HG03457 (cell line): ENCODE data around the gene ZNF117.
"Not testable (repeated sequence)": the region's sequence is repeated elsewhere in the genome, so short reads cannot be mapped to it uniquely, and the experiment has no call there.

Source experiments
- ATAC-seq: cut with Tn5 transposase; IDR thresholded peaks from one replicate; pipeline ENCODE4 v1.9.1; 2021; ENCODE audit warnings: moderate number of reproducible peaks; ENCODE audit not compliant: unreplicated experiment

The ZNF117 gene

DNA sequence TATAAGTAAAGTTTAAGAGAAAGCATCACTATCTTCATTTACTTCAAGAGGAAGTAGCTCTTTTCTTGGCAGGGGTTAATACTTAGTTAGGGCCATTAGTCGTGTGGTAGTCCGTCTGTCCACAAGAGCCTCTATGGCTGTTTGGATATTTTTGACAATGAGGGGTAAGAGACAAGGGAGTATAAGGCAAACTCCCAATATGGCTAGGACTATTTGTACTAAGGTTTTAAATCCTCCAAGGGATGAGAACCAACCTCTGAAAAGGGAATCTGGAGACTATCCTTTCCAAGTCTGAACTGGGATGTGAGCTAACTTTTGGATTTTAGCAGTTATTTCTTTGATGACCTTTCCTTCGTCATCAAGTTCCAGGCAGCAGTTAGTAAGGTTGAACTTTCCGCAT lies at the start of gene ZNF117:
Gene ZNF117 (minus strand): TSS at position 101 of the 400 bp plus-strand sequence.
- no peak for ATAC-seq

DNA sequence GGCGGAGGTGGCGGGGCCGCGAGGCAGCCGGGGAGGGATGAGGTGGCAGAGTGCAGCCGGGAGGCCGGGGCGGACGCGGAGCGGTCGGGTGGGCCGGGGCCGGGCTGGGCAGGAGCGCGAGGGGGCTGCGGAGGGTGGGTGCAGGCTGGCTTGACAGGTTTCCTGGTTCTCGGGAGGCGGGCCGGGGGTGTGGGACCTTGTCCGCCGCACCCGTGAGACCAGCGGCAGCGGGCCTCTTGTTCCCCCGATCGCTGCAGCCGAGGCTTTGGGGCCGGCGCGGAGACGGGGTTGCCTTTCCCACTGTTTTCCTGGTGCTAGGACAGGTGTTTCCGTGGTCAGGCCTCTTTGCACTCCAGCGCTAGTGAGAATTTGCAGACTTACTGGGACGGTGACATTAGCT lies 47.9 kb upstream of the ZNF117 start:
- peak; percentile 12 for ATAC-seq

DNA sequence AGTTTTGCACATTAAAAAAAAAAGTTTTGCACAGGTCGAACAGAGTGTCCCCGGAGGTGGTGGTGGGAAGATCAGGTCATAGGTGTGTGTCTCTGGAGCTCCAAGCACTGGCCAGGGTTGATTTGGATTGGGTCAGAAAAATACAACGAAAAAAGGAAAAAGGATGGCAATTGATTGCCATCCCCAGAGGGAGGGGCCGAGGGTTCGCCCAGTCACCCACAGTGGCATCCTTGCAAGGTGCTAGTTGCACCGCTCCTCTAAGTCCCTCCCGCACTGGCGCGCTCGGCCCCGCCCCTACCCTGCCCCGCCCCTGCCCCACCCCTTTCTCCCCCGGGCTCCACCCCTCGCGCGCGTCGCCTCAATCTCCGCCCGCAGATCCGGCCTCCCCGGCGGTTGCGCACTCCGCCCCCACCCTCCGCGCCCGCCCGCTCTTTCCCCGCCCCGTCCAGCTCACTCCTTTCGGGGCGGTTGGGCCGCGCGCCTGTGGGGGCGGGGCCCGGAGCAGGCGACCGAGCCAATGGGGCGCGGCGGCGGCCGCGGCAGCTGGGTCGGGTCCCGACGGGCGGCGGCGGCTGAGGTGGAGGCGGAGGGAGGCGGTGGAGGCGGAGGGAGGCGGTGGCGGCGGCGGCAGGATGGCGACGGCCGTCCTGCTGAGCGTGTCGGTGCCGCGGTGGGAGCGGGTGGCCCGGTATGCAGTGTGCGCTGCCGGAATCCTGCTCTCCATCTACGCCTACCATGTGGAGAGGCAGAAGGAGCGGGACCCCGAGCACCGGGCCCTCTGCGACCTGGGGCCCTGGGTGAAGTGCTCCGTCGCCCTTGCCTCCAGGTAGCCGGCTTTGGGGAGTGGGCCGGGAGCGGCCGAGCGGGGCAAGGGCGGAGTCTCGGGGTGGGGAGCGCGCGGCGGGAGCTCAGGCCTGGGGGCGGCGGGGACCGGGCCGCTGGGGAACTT lies 47.2 kb upstream of the ZNF117 start:
- ATAC-seq, result peak; percentile 85

DNA sequence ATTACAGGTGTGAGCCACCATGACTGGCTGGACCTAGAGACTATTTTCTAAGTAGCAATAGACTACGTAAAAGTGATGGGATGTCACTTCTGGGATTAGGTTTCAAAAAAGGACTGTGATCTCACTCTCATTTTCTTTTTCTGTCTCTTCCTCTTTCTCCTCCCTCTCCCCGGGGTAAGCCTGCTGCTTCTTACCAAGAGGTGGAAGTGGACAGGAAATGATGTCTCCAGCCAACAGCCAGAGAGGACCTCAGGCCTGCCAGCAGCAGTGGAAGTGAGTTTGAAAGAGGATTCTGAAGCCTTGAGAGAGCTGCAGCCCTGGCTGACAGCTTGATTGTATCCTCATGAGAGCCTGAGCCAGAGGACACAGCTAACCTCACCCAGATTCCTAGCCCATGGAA lies 45.7 kb upstream of the ZNF117 start:
- not testable (repeated sequence) for ATAC-seq

DNA sequence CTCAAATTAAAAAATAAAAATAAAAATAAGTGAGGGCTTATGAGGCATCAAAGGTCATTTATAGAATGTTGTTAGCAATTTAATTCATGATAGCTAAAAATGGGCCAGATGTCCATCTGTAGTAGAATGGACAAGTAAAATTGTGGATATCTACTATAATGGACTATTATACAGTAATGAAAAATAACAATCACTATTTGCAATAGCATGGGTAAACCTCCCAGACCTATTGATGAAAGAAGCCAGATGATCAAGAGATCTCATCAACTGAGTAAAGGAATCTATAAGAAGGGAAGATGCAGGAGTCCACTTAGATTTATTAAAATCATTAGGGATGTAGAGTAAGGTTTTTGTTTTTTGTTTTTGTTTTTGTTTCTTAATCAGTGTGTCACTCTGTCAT lies 44.6 kb upstream of the ZNF117 start:
- not testable (repeated sequence) for ATAC-seq

DNA sequence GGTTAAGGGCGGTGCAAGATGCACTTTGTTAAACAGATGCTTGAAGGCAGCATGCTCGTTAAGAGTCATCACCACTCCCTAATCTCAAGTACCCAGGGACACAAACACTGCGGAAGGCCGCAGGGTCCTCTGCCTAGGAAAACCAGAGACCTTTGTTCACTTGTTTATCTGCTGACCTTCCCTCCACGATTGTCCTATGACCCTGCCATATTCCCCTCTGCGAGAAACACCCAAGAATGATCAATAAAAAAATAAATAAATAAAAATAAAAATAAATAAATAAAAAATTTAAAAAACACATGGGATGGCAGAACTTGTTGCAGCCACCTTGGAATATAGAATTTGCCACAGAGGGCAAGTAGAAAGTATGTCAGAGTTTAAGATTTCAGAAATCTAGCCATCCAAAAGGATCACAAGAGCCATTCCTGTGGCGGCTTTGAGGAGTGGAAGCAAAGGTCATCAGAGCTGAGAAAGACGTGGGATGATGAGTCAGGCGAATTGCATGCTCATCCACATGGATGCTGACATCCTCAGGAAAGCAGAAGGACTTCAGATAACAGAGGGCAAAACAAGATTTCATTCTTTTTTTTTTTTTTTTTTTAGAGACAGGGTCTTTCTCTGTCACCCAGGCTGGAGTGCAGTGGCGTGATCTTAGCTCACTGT lies 43.4 kb upstream of the ZNF117 start:
- not testable (repeated sequence) for ATAC-seq

DNA sequence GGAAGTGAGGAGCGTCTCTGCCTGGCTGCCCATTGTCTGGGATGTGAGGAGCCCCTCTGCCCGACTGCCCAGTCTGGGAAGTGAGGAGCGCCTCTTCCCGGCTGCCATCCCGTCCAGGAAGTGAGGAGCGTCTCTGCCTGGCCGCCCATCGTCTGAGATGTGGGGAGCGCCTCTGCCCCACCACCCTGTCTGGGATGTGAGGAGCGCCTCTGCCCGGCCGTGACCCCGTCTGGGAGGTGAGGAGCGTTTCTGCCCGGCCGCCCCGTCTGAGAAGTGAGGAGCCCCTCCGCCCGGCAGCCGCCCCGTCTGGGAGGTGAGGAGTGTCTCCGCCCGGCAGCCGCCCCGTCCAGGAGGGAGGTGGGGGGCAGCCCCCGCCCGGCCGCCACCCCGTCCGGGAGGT lies 42.6 kb upstream of the ZNF117 start:
- not testable (repeated sequence) for ATAC-seq

DNA sequence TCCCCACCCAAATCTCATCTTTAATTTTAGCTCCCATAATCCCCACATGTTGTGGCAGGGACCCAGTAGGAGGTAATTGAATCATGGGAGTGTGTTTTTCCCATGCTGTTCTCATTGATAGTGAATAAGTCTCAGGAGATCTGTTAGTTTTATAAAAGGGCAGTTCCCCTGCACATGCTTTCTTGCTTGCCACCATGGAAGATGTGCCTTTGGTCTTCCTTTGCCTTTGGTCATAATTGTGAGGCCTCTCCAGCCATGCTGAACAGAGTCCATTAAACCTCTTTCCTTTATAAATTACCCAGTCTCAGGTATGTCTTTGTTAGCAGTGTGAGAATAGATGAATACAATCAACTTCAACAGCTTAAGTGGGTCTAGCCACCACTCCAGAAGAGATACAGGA lies 34.2 kb upstream of the ZNF117 start:
- not testable (repeated sequence) for ATAC-seq

DNA sequence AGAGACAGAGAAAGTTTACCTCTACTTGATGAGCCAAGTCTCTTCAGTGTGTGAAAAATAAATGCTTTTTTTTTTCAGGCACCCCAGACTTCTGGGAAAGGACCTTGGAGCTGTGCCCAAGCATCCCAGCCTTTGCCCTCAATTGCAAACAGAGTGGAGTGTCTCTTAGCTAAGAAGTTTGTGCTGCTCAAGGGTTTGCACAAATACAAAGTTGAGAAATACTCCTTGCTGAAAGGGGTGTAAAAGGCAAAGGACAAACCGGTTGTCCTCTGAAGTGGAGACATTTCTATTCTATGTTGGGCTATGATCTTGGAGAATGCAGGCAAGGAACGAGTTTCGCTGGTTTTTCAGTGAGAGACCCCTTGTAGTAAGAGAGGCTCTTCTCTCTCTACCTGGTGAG lies 30.1 kb upstream of the ZNF117 start:
- not testable (repeated sequence) for ATAC-seq

DNA sequence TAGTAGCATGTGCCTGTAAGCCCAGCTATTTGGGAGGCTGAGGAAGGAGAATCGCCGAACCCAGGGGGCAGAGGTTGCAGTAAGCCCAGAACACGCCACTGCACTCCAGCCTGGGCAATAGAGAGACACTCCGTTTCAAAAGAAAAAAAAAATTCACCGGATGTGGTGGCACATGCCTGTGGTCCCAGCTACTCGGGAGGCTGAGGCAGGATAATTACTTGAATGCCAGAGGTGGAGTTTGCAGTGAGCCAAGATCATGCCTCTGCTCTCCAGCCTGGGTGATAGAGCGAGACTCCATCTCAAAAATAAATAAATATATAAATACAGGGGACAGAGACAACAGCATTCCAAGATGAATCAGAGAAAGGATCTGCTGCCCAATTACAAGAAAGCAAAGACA lies 19.0 kb upstream of the ZNF117 start:
- not testable (repeated sequence) for ATAC-seq

DNA sequence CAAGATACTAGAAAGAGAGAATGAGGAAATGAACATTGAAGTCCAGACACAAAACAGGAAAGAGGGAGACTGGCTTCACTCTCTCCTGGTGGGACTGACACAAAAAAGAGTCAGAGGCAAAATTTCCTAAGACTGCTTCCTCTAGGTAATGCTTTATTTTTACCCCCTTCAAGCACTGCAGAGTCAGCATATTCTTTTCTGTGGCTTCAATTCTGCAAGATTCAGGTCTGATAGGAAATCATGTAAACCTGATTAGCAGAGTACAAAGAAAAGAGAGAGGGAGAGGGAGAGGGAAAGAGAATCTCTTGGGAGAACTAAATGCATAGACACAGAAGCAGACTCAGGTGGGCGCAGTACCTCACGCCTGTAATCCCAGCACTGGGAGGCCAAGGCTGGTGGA lies 18.6 kb upstream of the ZNF117 start:
- ATAC-seq, result not testable (repeated sequence)

DNA sequence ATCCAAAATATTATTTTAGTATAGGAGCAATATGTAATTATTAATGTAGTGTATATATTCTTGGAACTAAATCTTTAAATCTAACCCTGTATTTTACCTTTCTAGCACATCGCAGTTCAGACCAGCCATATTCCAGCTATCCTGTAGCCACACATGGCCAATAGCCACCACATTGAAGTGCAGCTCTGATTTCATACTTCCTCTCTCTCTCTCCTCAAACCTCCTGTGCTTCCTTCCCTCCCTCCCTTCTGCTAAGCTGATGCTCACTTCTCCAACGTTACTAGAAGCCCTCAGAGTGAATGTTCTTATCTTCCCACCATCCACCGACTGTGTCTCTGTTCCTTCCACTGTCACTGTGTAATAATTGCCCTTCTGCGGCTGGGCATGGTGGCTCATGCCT lies 16.2 kb upstream of the ZNF117 start:
- ATAC-seq, result not testable (repeated sequence)

DNA sequence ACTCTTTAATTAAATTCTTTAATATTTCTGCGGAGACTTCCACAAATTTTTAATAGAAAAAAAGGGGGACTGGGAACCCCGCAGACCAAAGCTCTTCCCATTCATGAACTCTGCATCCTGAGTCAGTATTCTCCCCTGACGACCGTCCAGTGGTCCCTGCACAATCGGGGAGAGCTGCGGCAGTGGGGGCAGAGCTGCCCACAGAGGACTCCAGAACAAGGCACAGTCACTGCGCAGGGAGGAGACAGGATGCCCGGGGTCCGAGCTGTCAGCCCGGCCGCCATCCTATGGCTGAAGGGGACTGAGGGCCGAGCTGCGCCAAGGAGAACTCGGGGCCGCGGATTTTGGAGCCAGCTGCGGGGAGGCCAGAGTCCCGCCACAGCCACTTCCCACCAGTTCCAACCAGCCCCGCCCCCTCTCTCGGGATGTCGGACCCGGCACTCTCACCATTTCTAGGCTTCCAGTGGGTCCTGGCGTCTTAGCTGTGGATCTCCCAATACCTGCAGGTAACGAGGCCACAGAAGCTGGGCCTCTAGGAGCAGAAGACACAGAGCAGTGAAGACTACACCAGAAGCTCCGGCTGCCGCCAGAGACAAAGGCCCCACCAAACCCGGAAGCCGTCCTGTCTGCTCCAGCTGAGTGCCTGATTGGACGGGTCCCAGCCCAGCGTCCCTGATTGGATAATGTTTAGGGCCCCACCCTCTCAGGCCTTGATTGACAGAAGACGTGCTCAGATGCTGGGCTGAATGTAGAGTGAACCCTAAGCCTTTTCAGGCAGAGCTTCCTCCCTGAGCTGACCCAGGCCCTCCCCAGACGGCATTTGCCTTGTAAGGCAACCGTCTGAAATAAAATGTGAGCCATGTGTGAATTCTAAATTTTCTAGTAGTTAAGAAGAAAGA lies 15.5 kb upstream of the ZNF117 start, which contains the start of gene ERV3-1:
Gene ERV3-1 (minus strand): TSS at position 594 of the 899 bp plus-strand sequence. CDS start 13,661 bp downstream, outside the sequence.
- peak; percentile 100 for ATAC-seq

DNA sequence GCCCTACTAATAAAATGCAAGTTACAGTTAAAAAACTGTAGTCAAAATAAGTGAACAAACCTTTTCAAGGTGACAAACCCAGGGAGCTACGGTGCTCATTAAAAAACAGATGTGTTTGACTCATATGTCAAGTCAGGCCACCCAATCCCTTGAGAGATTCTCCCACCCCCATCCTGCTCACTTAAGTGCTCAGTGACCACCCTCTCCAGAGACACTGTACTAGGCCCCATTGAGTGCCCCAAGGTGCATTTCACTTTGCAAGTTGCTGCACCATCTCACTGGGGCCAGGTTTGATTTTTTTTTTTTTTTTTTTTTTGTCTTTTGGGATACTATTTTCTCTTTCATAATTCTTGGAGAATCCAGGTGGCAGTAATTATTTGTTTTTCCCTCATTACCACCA lies 13.7 kb upstream of the ZNF117 start:
- ATAC-seq, result no peak

DNA sequence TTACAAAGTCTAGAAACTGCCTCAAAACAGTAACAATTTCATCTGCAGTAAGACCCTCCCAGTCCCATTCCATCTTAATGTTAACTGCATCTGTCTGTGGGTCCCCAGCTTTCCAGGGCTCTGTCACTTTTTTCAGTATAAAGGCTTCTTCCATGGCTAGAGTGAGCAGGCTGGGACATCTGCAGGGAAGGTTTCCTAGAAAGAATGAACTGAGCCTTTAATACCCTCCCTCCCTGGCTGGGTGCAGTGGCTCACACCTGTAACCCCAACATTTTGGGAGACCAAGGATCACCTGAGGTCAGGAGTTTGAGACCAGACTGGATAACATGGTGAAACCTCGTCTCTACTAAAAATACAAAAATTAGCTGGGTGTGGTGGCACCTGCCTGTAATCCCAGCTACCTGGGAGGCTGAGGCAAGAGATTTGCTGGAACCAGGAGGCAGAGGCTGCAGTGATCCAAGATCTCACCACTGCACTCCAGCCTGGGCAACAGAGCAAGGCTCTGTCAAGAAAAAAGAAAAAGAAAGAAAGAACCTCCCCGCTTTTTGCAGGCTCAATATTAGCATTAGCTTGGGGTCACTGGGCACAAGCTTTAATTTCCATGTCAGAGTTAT lies 12.2 kb upstream of the ZNF117 start:
- ATAC-seq, result no peak

DNA sequence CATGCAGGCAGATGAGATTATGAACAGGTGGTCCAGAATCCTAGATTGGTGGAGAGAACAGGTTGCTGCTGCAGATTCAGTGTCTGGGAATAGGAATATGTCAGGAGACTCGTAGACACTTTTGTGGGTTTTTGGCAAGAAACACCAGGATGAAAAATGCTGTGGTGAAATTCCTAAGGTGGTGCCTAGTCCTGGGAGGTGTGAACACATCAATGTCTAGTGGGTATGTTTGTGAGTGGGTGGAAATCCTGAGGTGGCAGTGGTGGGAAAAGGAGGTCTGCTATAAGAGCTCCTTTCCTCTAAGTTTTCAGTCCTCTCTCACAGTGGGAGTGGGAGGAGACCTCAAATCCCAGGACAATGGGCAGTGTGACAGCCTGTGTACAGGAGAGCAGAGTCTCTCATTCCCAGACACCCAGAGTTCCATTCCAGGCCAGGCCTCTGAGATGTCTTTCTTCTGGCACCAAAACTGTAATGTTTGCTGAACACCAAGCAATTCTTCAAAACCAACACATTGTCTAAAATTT lies 10.5 kb upstream of the ZNF117 start:
- ATAC-seq, result no peak

DNA sequence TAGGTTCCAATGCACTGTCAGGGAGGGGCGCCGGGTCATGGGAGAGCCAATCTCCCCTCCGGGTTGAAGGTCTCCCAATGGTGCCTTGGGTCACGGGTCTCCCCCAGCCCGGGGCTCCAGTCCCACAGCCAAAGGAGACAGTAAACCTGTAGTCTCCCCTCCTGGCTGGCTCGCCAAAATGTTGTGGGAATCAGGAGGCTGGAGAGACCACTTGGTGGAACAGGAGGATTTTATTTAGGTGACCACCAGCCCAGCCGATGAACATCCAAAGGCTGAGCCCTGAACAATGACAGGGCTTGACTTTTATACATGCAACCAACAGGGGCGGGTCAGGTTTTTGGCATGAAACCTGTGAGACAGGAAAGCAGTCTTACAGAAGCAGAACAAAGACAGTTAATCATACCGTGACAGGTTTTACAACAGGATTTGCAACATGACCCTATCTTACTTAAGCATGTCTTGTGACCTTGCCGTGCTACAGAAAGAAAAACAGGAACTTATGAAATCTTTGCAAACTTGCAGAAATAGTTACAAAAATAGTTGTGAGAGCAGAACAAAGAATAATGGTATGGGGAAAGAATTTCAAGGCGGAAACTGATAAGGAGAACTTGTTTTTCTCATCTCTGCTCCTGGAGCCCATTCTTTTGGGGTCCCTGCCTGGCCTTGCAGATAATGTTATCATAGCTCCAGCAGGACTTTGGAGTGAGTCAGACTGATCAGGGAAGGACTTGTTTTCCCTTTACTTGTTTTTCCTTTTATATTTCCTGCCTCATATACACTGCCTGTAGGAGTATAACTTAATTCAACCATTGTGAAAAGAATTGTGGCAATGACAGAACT lies 8.5 kb upstream of the ZNF117 start:
- no peak for ATAC-seq

DNA sequence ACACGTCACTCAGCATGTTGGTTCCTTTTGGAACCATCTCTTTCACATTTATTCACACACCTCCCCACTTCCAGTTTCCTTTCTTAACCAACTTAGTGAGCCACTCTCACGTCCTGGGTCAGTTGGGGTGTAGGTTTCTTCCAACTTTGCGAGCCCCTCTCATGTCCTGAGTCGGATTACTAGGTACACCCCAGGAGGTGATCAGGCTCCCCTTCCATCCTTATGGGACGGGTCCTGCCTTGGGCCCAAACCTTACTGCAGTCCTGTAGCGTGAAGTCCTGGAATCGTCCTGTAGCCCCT lies 8.0 kb upstream of the ZNF117 start:
- ATAC-seq, result no peak

DNA sequence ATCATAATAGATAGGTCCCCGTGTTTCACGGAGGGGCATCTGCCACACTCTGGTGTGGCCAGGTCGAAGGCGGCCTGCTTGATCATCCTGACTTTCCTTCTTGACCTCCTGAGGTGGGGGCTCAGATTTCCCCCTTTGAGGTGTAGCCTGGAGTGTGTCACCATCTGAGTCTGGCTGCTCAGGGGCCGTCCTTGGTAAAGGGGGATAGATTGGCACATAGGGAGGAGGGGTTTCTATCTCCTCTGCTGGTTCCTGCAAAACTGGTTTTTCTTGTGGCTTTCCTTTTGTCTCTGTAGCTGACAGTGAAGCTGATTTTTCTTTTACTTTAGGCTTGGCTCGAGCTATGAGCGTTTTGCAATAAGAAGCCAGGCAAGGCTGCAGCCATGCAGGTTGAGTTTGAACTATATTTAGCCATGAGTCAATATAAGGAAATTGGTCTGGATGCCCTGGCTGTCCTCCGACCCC lies 7.1 kb upstream of the ZNF117 start:
- ATAC-seq, result no peak
